Type B pancreatic cell (in vitro differentiated cells): ENCODE results near the gene MZB1. TPM values are rescaled to one million over a fixed set of nuclear protein-coding genes. Genes with fewer than 3 reads are reported as not detected.
"Not testable (repeated sequence)": the region's sequence is repeated elsewhere in the genome, so short reads cannot be mapped to it uniquely, and the experiment has no call there.

ENCODE experiments used
- DNase-seq: peaks from one replicate; pipeline ENCODE4 v3.0.0; 2021; ENCODE audit warnings: mixed read lengths; ENCODE audit not compliant: unreplicated experiment; ENCODE audit errors: extremely low spot score
- H3K27ac Mint-ChIP-seq: 2 replicates; pipeline ENCODE4 v1.8.0; 2021; ENCODE audit warnings: mild to moderate bottlenecking, mixed read lengths
- H3K27me3 Mint-ChIP-seq: 2 replicates; pipeline ENCODE4 v1.8.0; 2021; ENCODE audit warnings: mixed read lengths
- H3K36me3 Mint-ChIP-seq: 2 replicates; pipeline ENCODE4 v1.8.0; 2021; ENCODE audit warnings: mixed read lengths
- H3K4me1 Mint-ChIP-seq: one replicate; pipeline ENCODE4 v1.8.0; 2021; ENCODE audit warnings: mixed read lengths; ENCODE audit not compliant: unreplicated experiment
- H3K4me3 Mint-ChIP-seq: 2 replicates; pipeline ENCODE4 v1.8.0; 2021; ENCODE audit warnings: mild to moderate bottlenecking, mixed read lengths
- H3K9me3 Mint-ChIP-seq: 2 replicates; pipeline ENCODE4 v1.8.0; 2021; ENCODE audit warnings: mixed read lengths
- total RNA-seq: library from RNA; stranded (reverse); gene quantifications from 2 replicates; pipeline ENCODE4 v1.2.1, GENCODE V29; 2021; ENCODE audit warnings: low replicate concordance
- TF ChIP-seq, protein P1 (sequence below): fragments of 200-600 bp; sonication (generic); conservative IDR thresholded peaks from 2 replicates; pipeline ENCODE4 v1.5.0; 2021; ENCODE audit warnings: antibody characterized with exemption, mild to moderate bottlenecking

The MZB1 gene
- total RNA-seq, 1 donor from 2014 or later = 0.22 TPM

DNA sequence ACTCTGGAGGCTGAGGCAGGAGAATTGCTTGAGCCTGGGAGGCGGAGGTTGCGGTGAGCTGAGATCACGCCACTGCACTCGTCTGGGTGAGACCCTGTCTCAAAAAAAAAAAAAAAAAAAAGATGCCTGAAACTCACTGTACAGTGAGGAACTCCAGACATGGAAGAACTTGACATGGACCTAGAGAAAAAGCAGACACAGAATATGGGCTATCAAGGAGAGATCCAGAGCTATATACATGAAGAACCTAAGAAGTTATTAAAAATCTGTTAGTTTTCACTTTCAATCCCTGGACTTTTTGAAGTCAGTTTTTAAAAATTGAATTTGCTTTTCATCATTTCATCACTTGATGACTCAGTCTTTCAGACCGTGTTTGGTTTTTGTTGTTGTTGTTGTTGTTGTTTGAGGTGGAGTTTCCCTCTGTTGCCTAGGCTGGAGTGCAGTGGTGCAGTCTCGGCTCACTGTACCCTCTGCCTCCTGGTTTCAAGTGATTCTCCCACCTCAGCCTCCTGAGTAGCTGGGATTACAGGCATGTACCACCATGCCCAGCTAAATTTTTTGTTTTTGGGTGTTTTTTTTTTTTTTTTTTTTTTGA, 27.8 kb downstream of the MZB1 start:
- Mint-ChIP-seq H3K27me3 (no peaks in the 10 kb centered on the region), H3K4me1 (peaks cover 5% of the 10 kb centered on the region), H3K4me3 (no peak overlapping the region), H3K36me3 (peaks cover 36% of the 10 kb centered on the region), H3K9me3 (no peaks in the 10 kb centered on the region), H3K27ac (no peak overlapping the region)
- TF ChIP-seq, protein P1, sequence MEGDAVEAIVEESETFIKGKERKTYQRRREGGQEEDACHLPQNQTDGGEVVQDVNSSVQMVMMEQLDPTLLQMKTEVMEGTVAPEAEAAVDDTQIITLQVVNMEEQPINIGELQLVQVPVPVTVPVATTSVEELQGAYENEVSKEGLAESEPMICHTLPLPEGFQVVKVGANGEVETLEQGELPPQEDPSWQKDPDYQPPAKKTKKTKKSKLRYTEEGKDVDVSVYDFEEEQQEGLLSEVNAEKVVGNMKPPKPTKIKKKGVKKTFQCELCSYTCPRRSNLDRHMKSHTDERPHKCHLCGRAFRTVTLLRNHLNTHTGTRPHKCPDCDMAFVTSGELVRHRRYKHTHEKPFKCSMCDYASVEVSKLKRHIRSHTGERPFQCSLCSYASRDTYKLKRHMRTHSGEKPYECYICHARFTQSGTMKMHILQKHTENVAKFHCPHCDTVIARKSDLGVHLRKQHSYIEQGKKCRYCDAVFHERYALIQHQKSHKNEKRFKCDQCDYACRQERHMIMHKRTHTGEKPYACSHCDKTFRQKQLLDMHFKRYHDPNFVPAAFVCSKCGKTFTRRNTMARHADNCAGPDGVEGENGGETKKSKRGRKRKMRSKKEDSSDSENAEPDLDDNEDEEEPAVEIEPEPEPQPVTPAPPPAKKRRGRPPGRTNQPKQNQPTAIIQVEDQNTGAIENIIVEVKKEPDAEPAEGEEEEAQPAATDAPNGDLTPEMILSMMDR = no peak
- no peak for DNase-seq

DNA sequence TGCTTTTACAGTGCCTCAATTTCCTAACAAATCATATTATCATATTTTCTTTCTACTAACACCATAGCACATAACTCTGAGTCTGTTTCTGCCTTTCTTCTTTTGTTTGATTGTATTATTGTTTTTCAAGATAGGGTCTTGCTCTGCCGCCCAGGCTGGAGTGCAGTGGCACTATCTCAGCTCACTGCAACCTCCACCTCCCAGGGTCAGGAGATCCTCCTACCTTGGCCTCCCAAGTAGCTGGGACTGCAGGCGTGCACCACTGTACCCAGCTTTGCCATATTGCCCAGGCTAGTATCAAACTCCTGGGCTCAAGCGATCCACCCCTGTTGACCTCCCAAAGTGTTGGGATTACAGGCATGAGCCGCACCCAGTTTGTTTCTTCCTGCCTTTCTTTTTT, 29.3 kb downstream of the MZB1 start:
- DNase-seq = no peak
- Mint-ChIP-seq H3K4me1 (peaks cover 5% of the 10 kb centered on the region), H3K4me3 (no peak overlapping the region), H3K36me3 (peaks cover 32% of the 10 kb centered on the region), H3K27me3 (no peaks in the 10 kb centered on the region), H3K9me3 (no peaks in the 10 kb centered on the region), H3K27ac (no peak overlapping the region)
- TF ChIP-seq, protein P1 = no peak

DNA sequence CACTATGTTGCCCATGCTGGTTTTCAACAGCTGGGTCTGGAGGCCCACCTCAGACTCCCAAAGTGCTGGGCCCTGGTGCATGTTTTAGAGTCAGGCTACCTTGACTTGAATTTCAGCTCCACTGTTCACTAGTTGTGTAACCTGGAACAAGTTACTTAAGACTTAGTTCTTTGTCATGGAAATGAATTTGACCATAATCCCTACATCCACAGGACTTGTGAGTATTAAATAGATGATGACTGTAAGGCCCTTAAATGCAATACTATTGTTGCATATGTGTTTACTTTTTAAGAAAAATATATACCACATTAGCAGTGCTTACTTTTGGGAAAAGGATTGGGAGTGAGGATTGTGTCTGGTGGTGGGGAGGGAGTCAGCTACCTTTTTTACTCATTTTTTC, 31.6 kb downstream of the MZB1 start:
- peaks cover 11% of the 10 kb centered on the region for H3K4me1 Mint-ChIP-seq
- no peak for DNase-seq
- no peak overlapping the region for H3K4me3 Mint-ChIP-seq
- peaks cover 6% of the 10 kb centered on the region for H3K9me3 Mint-ChIP-seq
- TF ChIP-seq, protein P1 = no peak
- no peaks in the 10 kb centered on the region for H3K27me3 Mint-ChIP-seq
- H3K36me3 Mint-ChIP-seq = peaks cover 27% of the 10 kb centered on the region
- no peak overlapping the region for H3K27ac Mint-ChIP-seq

DNA sequence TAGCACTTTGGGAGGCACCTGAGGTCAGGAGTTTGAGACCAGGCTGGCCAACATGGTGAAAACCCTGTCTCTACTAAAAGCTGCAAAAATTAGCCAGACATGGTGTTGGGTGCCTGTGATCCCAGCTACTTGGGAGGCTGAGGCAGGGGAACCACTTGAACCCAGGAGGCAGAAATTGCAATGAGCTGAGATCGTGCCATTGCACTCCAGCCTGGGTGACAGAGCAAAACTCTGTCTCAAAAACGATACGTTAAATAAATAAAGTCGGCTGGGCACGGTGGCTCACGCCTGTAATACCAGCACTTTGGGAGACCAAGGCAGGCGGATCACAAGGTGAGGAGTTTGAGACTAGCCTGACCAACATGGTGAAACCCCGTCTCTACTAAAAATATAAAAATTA, 33.8 kb downstream of the MZB1 start:
- H3K27me3 Mint-ChIP-seq, H3K27ac Mint-ChIP-seq, H3K4me3 Mint-ChIP-seq, H3K9me3 Mint-ChIP-seq, DNase-seq: not testable (repeated sequence)
- peaks cover 11% of the 10 kb centered on the region for H3K4me1 Mint-ChIP-seq
- H3K36me3 Mint-ChIP-seq = peaks cover 38% of the 10 kb centered on the region

DNA sequence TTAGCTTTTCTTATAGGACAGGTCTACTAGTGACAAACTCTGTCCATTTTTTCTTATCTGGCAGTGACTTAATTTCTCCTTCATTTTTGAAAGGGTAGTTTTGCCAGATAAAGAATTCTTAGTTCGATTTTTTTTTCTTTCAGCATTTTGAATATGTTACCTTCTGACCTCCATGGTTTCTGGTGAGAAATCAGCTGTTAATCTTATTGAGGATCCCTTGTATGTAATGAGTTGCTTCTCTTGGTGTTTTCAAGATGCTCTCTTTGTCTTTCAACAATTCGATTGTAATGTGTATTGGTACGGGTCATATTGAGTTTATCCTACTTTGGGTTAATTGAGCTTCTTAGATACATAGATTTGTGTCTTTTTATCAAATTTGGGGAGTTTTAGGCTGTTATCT, 35.5 kb downstream of the MZB1 start:
- Mint-ChIP-seq H3K9me3 (peaks cover 6% of the 10 kb centered on the region), H3K27ac (no peak overlapping the region), H3K4me1 (peaks cover 11% of the 10 kb centered on the region), H3K27me3 (no peaks in the 10 kb centered on the region), H3K36me3 (peaks cover 35% of the 10 kb centered on the region), H3K4me3 (no peak overlapping the region)
- TF ChIP-seq, protein P1 = no peak
- DNase-seq = no peak

DNA sequence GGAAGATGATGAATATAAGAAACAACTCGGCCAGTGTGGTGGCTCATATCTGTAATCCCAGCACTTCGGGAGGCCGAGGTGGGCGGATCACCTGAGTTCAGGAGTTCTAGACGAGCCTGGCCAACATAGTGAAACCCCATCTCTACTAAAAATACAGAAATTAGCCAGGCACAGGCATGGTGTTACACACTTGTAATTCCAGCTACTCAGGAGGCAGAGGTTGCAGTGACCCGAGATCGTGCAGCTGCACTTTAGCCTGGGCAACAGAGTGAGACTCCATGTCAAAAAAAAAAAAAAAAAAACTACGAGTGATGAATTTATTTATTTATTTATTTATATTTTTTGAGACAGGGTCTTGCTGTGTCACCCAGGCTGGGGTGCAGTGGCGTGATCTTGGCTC, 41.9 kb downstream of the MZB1 start:
- not testable (repeated sequence) for H3K27me3 Mint-ChIP-seq, H3K4me3 Mint-ChIP-seq, DNase-seq, H3K27ac Mint-ChIP-seq, H3K9me3 Mint-ChIP-seq
- Mint-ChIP-seq H3K36me3 (peaks cover 34% of the 10 kb centered on the region), H3K4me1 (peaks cover 25% of the 10 kb centered on the region)

DNA sequence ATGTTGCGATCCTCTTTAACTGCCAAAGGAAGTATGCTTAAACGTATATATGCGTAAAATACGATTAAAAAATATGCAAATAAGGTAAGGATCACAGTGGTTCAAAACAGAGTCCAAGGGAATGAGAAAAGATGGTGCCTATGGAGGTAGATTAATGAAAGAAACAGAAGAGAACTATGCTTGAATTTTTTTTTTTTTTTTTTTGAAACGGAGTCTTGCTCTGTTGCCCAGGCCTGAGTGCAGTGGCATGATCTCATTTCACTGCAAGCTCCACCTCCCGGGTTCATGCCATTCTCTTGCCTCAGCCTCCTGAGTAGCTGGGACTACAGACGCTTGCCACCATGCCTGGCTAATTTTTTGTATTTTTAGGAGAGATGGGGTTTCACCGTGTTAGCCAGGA, 44.3 kb downstream of the MZB1 start:
- peaks cover 34% of the 10 kb centered on the region for H3K4me1 Mint-ChIP-seq
- H3K4me3 Mint-ChIP-seq, H3K27me3 Mint-ChIP-seq, DNase-seq, H3K9me3 Mint-ChIP-seq: not testable (repeated sequence)
- peaks cover 25% of the 10 kb centered on the region for H3K36me3 Mint-ChIP-seq
- peak overlapping the region; percentile 39 for H3K27ac Mint-ChIP-seq
